ENCODE results near the gene ARMH2. TPM values are rescaled to one million over a fixed set of nuclear protein-coding genes. Genes with fewer than 3 reads are reported as not detected.

ARMH2 gene
- total and polyA plus RNA-seq, 10 of the 15 experiments (the other 5 are each of a cell fraction or from before 2014, with no cell fraction given) = 0.18 to 0.46 TPM; not detected in 8

GRCh38 chr6:24757611-24758010, 41.1 kb downstream of the ARMH2 start:
- intact Hi-C loops (cut with micrococcal nuclease; ENCODE audit: unreplicated experiment) (no loop called here), in situ Hi-C loops (cut with MboI) (no loop called here)
- Histone ChIP-seq H3K9ac (ENCODE audit: control insufficient read depth, insufficient read depth, low read length) (no peak overlapping the region), H3K79me2 (ENCODE audit: control insufficient read depth, insufficient read depth, low read length) (no peaks in the 10 kb centered on the region), H4K20me1 (ENCODE audit: control insufficient read depth, insufficient read depth) (no peaks in the 10 kb centered on the region), H3K27me3 (replicated peaks in 1 of 2; ENCODE audit: control insufficient read depth in 2 of 2, insufficient read depth in 2 of 2, low read length in 1 of 2) (no peaks in the 10 kb centered on the region), H3K27ac (ENCODE audit: control insufficient read depth, insufficient read depth) (no peak overlapping the region), H3K4me3 (no peak overlapping the region), H3K36me3 (ENCODE audit: control insufficient read depth in 2 of 2, insufficient read depth in 2 of 2, low read length in 1 of 2) (no peaks in the 10 kb centered on the region), H2AFZ (ENCODE audit: control insufficient read depth, low read depth, low read length) (no peak overlapping the region), H3K4me1 (ENCODE audit: control insufficient read depth, insufficient read depth, low read length) (no peaks in the 10 kb centered on the region), H3K4me2 (ENCODE audit: control insufficient read depth, insufficient read depth) (no peak overlapping the region), H3K9me3 (replicated peaks; ENCODE audit: control insufficient read depth, insufficient read depth, low read length) (peaks cover 2% of the 10 kb centered on the region; the same call in 1 of the 3 replicates)
- ChIA-PET POLR2A (no interaction called here), SMC1A (ENCODE audit: uncharacterized antibody, unreplicated experiment) (interaction anchor here (1.2 to 1.8 kb wide), 3 partner anchors 10 to 177 kb away, joined by 3 to 8 read pairs (median 3); no protein-coding TSS in a partner anchor), CTCF (interaction anchor here (0.6 to 1.6 kb wide), 3 partner anchors 174 to 1143 kb away, joined by 3 to 4 read pairs (median 3); no protein-coding TSS in a partner anchor), RAD21 (ENCODE audit: unreplicated experiment) (interaction anchor here (1.9 kb wide), 1 partner anchor 15 kb away, joined by 4 read pairs; no protein-coding TSS in a partner anchor)
- FAIRE-seq (no peak), DNase-seq (ENCODE audit: low read depth, low spot score) (no peak), ATAC-seq (no peak)
- WGBS (ENCODE audit: insufficient coverage, insufficient replicate concordance, low lambda C conversion rate, missing lambda C conversion rate) = 97% methylated on average over 6 of the region's 6 CpGs
- no TSS peak for BruUV-seq (replicated peaks)
- no peak for TF ChIP-seq E2F4 (IDR thresholded peaks at IDR 0.05; ENCODE audit: low read depth, low read length)
- TF ChIP-seq BCL11A (IDR thresholded peaks at IDR 0.05; ENCODE audit: low read depth, low read length) = no peak
- no peak for TF ChIP-seq HDAC2 (IDR thresholded peaks at IDR 0.05)
- TF ChIP-seq PBX3 (IDR thresholded peaks at IDR 0.05; ENCODE audit: insufficient replicate concordance, low read depth, low read length) = no peak
- TF ChIP-seq ZNF687 (IDR thresholded peaks at IDR 0.05) = no peak
- no peak for TF ChIP-seq USF2 (IDR thresholded peaks at IDR 0.05; ENCODE audit: borderline replicate concordance, low read depth, low read length)
- TF ChIP-seq KDM1A (IDR thresholded peaks at IDR 0.05; ENCODE audit: borderline replicate concordance) = no peak
- no peak for TF ChIP-seq USF1 (IDR thresholded peaks at IDR 0.05; ENCODE audit: borderline replicate concordance, extremely low read length, insufficient read depth, low read depth, low read length)
- no peak for TF ChIP-seq E2F8 (IDR thresholded peaks at IDR 0.05; ENCODE audit: low read depth, partially characterized antibody)
- TF ChIP-seq TARDBP (IDR thresholded peaks at IDR 0.05; ENCODE audit: borderline replicate concordance) = no peak

All from GM12878 (cell line).